ENCODE results near the gene CATSPERZ.
"Not testable (repeated sequence)": the region's sequence is repeated elsewhere in the genome, so short reads cannot be mapped to it uniquely, and the experiment has no call there.

CATSPERZ gene

DNA sequence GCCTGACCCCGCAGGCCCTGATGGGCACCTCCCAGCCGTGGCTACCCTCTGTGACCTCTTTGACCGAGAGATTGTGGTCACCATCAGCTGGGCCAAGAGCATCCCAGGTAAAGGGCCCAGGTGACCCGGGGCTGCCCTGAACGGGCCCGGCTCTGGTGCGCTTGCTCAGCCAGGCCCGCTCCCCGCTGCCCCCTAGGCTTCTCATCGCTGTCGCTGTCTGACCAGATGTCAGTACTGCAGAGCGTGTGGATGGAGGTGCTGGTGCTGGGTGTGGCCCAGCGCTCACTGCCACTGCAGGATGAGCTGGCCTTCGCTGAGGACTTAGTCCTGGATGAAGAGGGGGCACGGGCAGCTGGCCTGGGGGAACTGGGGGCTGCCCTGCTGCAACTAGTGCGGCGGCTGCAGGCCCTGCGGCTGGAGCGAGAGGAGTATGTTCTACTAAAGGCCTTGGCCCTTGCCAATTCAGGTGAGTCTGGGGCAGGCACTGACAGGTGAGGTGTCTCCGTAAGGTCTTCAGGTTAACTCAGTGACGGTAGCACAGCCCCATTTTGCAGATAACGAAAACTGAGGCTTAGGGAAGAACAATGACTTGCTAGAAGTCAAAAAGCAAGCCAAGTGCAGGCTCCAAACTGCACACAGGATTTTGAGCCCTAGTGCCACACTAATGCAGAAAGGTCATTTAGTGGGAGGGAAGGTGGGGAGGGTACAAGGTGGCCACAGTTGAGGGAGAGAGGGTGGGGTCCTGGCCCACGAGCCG is 14.8 kb downstream of the CATSPERZ start:
- intact Hi-C loops (cut with DNase I): loop anchor here (5.0 kb wide), 1 partner anchor 42 kb away; the partner anchor contains the start of gene RPS6KA4

DNA sequence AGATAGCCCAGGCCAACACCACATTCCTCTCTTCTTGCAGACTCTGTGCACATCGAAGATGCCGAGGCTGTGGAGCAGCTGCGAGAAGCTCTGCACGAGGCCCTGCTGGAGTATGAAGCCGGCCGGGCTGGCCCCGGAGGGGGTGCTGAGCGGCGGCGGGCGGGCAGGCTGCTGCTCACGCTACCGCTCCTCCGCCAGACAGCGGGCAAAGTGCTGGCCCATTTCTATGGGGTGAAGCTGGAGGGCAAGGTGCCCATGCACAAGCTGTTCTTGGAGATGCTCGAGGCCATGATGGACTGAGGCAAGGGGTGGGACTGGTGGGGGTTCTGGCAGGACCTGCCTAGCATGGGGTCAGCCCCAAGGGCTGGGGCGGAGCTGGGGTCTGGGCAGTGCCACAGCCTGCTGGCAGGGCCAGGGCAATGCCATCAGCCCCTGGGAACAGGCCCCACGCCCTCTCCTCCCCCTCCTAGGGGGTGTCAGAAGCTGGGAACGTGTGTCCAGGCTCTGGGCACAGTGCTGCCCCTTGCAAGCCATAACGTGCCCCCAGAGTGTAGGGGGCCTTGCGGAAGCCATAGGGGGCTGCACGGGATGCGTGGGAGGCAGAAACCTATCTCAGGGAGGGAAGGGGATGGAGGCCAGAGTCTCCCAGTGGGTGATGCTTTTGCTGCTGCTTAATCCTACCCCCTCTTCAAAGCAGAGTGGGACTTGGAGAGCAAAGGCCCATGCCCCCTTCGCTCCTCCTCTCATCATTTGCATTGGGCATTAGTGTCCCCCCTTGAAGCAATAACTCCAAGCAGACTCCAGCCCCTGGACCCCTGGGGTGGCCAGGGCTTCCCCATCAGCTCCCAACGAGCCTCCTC is 15.7 kb downstream of the CATSPERZ start:
- intact Hi-C loops (cut with DNase I): loop anchor here (5.0 kb wide), 1 partner anchor 41 kb away; the partner anchor contains the start of gene RPS6KA4
- DNase-seq: not testable (repeated sequence)

More for the DNA sequence above, 14.8 kb downstream of the CATSPERZ start:
- DNase-seq: no peak

DNA sequence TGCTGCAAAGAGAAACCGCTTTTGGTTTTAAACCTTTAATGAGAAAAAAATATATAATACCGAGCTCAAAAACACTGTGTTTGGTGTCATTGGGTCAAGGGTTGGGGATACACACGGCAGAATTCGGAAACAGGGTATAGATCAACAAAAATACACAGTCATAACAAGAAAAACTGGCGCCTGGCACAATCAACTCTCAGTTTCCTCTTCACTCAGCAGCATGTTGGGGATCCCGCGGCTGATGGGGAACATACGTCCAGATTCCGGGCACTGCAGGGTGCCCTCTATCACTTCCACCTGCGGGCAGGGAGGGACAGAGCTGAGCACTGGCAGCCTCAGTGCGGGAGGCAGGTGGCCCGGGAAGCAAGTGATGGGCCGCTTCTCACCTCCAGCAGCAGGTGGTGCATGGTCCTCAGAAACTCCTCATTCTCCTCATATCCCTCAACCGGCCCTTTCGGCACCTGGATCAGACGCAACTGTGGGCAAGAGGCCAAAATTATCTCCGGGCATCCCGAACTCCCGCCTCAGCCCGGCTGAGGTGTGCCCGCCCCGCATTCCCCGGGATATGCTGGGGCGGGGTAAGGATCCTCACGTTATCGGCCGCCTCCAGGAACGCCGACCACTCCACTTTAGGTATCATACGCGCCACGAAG is 16.6 kb downstream of the CATSPERZ start:
- intact Hi-C loops (cut with DNase I): loop anchor here (5.0 kb wide), 1 partner anchor 41 kb away; the partner anchor contains the start of gene RPS6KA4
- peak in 6 of 42 donors; percentile 14 to 44 (median 30) for DNase-seq

DNA sequence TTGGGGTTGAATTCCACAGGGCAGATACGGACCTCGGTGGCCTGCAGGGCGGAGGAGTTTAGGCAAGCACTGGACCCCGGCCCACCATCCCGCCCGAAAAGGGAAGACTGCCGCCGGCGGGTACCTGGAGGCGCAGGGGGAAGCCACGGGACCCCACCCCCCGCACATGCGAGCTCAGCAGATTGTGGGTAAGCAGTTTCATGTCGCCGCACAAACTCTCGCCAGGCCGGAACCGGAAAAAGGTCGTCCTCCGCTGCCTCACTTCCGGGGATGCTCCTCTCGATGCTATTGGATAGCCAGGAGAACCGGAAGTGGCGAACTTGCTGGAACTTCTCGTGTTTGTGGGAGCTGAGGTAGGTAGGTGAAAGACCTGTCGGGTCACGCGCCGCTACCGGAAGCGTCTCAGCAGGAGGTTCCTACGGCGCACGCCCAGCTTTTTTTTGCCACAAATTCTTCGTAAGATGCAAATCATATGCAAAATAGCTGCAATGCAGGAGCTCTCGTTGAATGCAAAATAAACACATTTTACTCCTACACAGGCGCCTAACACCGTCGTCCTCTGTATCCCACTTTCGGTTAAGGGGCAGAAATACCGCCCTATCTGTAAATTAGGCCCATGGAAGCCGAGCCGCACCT is 17.3 kb downstream of the CATSPERZ start, which contains the start of gene TRMT112:
TSS of gene TRMT112 (minus strand) at position 235 of the 636 bp plus-strand sequence. CDS start at position 202, 33 bp downstream.
- intact Hi-C loops (cut with DNase I): loop anchor here (5.0 kb wide), 1 partner anchor 40 kb away; the partner anchor contains the start of gene RPS6KA4
- peak; percentile 93 to 99 (median 98) for DNase-seq

DNA sequence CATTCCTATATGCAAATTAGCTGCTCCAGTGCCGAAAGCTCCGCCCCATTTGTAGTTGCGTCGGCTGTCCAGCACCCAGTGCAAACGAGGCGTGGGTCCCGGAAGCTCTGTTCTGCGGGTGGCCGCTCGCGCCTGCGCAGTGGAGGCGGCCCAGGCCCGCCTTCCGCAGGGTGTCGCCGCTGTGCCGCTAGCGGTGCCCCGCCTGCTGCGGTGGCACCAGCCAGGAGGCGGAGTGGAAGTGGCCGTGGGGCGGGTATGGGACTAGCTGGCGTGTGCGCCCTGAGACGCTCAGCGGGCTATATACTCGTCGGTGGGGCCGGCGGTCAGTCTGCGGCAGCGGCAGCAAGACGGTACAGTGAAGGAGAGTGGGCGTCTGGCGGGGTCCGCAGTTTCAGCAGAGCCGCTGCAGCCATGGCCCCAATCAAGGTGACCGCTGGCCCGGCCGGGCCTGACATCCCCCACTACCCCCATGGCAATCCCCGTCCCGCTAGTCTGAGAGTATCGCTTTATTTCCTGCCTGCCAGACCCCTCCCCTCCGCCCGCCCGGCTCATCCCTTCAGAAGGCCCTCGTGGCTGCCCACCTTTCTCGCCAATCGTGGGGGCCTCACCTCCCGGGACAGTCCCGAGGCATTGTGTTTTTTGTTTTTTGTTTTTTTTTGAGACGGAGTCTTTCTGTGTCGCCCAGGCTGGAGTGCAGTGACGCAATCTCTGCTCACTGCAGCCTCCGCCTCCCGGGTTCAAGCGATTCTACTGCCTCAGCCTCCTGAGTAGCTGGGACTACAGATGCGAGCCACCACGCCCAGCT is 18.0 kb downstream of the CATSPERZ start, which contains the start of gene PRDX5:
TSS of gene PRDX5 (plus strand) at position 161 of the 805 bp plus-strand sequence. CDS start at position 256, 95 bp downstream.
- DNase-seq: peak; percentile 94 to 99 (median 97)
- intact Hi-C loops (cut with DNase I): loop anchor here (5.0 kb wide), 1 partner anchor 39 kb away; the partner anchor contains the start of gene RPS6KA4

DNA sequence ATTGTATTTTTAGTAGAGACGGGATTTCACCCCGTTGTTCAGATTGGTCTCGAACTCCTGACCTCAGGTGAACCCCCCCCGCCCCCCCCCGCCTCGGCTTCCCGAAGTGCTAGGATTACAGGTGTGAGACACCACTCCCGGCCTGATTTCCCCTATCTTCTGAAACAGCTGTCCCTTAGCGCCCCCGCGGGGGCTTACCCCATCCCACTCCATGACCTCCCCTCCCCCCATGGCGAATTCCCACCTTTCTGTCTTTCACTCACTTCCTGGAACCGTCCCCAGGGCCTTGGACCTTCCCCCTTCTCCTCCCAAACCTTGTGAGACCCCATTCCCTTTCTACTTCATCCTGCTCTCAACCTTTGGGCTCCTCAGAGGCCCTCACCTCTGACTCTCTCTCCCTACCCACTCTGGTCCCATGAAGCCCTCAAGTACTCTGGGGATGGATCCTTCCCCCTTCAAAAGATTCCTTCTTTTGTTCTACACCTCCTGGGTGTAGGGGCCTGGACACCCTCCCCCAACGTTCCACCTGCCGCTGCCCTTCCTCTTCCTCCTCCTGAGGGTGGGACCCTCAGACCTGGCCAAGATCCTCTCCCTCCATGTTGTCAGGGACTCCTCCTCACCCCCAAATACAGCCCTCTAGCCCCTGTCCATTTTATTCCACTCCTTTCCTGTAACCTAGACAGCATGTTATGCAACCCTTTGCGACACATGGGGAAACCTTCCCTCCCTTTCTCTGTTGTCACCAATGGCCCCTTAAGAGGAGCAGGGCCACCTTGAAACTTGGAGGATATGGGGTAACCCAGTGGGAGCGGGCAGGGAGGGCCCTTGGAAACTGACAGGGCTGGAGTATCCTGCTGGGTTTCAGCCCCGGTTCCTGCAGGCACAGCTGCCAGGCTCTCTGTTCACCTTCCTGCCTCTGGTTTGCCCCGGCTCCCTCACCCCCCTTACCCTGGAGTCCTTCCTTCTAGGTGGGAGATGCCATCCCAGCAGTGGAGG is 18.9 kb downstream of the CATSPERZ start:
- intact Hi-C loops (cut with DNase I): loop anchor here (5.0 kb wide), 1 partner anchor 38 kb away; the partner anchor contains the start of gene RPS6KA4
- DNase-seq: no peak

DNA sequence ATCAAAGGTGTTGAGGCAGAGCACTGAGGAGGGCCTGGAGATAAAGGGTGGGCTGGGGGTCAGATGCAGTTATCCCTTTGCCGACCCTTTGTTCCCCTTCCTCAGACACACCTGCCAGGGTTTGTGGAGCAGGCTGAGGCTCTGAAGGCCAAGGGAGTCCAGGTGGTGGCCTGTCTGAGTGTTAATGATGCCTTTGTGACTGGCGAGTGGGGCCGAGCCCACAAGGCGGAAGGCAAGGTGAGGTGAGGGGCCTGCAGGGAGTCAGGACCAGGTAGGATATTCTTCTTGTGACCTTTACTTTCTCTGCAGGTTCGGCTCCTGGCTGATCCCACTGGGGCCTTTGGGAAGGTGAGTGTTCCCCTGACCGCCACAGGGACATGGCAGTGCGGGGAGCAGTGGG is 20.4 kb downstream of the CATSPERZ start:
- intact Hi-C loops (cut with DNase I): no loop called here
- DNase-seq: no peak

DNA sequence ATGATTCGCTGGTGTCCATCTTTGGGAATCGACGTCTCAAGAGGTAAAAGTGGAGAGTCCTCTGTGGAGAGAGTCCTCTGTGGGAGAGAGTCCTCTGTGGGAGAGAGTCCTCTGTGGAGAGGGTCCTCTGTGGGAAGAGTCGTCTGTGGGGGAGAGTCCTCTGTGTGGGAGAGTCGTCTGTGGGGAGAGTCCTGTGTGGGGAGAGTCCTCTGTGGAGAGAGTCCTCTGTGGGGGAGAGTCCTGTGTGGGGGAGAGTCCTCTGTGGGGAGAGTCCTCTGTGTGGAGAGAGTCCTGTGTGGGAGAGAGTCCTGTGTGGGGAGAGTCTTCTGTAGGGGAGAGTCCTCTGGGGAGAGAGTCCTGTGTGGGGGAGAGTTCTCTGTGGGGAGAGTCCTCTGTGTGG is 20.9 kb downstream of the CATSPERZ start:
- no peak for DNase-seq
- intact Hi-C loops (cut with DNase I): no loop called here

DNA sequence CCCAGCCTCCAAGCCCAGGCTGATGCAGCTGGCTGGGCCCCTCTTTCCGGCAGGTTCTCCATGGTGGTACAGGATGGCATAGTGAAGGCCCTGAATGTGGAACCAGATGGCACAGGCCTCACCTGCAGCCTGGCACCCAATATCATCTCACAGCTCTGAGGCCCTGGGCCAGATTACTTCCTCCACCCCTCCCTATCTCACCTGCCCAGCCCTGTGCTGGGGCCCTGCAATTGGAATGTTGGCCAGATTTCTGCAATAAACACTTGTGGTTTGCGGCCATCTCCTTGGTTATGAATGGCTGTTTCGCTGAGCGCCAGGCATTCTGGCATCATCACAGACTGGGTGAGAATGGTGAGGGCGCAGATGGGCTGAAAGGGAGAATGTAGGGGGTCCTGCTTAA is 21.4 kb downstream of the CATSPERZ start:
- intact Hi-C loops (cut with DNase I): no loop called here
- DNase-seq: no peak

DNA sequence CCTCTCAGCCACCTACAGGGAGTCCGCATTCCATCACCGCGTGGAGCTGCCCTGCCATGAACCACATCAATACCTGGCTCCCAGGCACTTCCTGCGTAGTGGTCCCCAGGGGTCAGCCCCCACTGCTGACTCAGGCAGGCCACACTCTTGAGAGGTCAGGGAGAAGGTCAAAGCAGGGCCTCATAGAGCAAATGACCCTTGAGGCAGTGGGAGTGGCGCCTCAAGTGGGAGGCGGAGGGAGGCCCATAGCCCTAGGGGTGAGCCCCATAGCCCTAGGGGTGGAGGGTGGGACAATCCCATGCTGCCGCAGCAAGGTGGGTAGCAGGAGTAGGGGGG is 22.7 kb downstream of the CATSPERZ start:
- DNase-seq: no peak
- intact Hi-C loops (cut with DNase I): no loop called here

DNA sequence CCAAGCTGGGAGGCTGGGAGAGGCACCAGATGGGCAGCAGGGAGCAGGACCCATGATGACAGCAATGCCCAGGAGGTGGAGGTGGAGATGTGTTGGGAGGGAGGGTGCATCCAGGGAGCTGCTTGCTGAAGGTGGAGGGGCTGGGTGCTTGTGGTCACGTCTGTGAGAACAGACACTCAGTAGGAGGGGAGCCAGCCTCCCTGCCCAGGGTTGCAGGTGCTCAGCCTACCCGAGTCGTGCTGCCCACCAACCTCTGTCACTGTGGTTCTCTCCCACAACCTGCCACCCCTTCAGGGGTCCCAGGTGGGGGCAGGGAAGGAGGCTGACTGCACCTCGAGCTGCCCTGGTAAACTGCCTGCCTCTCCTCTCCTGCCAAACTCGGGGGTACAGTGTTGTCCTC is 23.2 kb downstream of the CATSPERZ start:
- intact Hi-C loops (cut with DNase I): no loop called here
- no peak for DNase-seq

DNA sequence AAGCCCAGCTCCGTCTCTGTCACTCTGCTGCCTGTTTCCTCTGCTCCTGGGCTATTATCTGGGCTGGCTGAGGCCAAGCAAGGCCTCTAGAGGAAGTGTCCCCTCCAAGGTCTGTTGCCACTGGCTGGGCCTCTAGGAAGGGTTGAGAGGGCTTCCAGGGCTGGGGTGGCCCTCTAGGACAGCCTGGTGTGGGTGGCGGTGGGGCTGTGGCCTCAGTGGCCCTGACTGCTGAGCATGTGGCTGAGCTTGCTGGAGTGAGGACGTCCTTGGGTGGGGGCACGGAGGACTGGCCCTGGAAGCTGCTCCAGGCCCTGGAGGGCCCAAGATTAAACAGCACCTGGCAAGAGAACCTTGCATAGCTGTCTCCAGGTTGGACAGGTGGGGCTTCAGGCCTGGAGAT is 23.8 kb downstream of the CATSPERZ start:
- intact Hi-C loops (cut with DNase I); DNase-seq: not testable (repeated sequence)

DNA sequence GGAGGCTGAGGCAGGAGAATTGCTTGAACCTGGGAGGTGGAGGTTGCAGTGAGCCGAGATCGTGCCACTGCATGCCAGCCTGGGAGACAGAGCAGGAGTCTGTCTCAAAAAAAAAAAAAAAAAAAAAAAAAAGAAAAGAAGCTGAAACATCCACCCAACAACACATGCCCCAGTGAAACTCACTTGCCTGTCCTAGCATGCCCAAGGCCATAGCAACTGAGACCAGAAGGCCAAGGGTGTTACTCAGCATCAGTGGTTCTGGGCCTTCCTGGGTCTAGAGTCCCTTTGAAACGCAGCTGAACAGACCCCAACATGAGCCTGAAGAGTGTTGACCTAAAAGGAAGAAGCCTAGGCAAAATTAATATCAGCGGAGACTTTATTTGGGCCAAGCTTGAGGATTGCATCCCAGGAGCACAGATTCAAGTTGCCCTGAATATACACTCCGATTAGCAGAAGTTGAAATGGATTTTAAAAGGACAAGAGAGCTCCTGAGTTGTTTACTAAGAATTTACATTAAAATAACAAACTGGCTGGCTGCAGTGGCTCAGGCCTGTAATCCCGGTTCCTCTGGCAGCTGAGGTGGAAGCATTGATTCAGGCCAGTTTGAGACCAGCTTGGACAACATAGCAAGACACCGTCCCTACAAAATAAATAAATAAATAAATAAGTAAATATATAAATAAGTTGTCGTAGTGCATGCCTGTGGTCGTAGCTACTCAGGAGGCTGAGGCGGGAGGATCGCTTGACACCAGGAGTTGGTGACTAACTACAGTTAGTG is 24.7 kb downstream of the CATSPERZ start:
- DNase-seq: no peak
- intact Hi-C loops (cut with DNase I): no loop called here

DNA sequence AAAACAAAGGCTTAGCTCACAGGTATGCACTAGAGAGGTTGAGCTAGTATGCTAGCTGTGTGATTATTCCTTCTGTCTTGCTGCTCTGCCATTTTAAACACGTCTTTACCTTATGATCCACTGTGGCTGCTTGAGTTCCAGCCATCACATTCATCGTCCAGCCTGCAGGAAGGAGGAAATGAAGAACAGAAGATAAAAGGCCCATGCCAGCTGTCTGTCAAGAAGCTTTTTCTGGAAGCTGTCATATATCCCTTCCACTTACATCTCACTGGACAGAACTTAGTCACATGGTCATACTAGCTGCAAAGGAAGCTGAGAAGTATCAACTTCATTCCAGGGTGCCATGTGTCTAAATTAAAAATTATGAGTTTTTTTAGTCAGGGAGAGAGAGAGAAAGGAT is 27.2 kb downstream of the CATSPERZ start:
- DNase-seq: no peak
- intact Hi-C loops (cut with DNase I): no loop called here

DNA sequence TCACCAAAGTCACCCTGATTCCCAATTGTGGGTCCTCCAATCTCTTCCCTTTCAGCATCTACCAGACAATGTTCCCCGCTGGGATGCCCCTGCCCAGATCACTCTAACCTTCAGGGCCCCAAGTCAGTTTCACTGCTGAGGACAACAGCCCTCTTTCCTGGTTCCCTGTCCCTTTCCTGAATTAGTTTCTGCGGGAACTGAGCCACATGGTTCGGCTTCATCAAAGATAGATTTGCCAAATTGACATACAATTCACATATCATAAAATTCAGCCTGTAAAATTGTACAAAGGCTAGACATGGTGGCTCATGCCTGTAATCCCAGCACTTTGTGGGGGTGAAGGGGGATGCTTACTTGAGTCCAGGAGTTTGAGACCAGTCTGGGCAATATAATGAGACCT is 27.8 kb downstream of the CATSPERZ start:
- intact Hi-C loops (cut with DNase I): no loop called here
- DNase-seq: no peak

DNA sequence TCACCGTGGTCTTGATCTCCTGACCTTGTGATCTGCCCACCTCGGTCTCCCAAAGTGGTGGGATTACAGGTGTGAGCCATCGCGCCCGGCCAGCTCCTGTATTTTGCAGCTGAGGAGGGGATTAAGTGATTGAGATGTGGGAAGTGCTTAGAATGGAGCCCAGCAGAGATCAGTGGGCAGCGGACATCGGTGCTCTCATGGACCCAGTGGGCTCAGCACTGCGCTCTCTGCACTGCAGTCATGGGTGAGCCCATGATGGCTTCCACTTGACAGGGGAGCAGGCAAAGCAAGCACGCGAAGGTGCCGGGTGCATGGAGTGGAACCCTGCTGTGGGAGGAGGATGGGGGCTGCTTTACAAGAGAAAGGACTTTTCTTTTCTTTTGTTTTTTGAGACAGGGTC is 30.7 kb downstream of the CATSPERZ start:
- intact Hi-C loops (cut with DNase I): no loop called here
- DNase-seq: no peak
